H9 (cell line): ENCODE results near the gene DENND4A. TPM values are rescaled to one million over a fixed set of nuclear protein-coding genes. Genes with fewer than 3 reads are reported as not detected.
A peak's percentile ranks its signal among the peaks of the same experiment; 100 is the strongest.

Experiments
- DNase-seq: peaks from one replicate; pipeline ENCODE4 v3.0.0-alpha.2; 2017
- H2AFZ ChIP-seq: one replicate; pipeline ENCODE4 v1.6.1; 2013; ENCODE audit warnings: mild to moderate bottlenecking, low read length, control low read depth, moderate library complexity
- H2AK5ac ChIP-seq: 2 replicates; pipeline ENCODE4 v1.6.1; 2013; ENCODE audit warnings: low read length, control low read depth, mixed read lengths; ENCODE audit not compliant: insufficient read length
- H2BK120ac ChIP-seq: one replicate; pipeline ENCODE4 v1.6.1; 2013; ENCODE audit warnings: low read depth, mild to moderate bottlenecking, low read length, control low read depth, inconsistent platforms; ENCODE audit not compliant: poor library complexity, severe bottlenecking
- H2BK12ac ChIP-seq: 2 replicates; pipeline ENCODE4 v1.6.1; 2013; ENCODE audit warnings: low read length, control low read depth, mixed read lengths, low read depth; ENCODE audit not compliant: insufficient read length
- H2BK15ac ChIP-seq: 2 replicates; pipeline ENCODE4 v1.6.1; 2013; ENCODE audit warnings: low read depth, low read length, control low read depth
- H2BK20ac ChIP-seq: one replicate; pipeline ENCODE4 v1.6.1; 2013; ENCODE audit warnings: low read depth, mild to moderate bottlenecking, low read length, control low read depth, inconsistent platforms; ENCODE audit not compliant: poor library complexity, severe bottlenecking
- H2BK5ac ChIP-seq: 2 replicates; pipeline ENCODE4 v1.6.1; 2013; ENCODE audit warnings: low read length, control low read depth, mixed read lengths; ENCODE audit not compliant: insufficient read length
- H3K14ac ChIP-seq: 2 replicates; pipeline ENCODE4 v1.6.1; 2013; ENCODE audit warnings: low read length, control low read depth; ENCODE audit not compliant: insufficient read depth
- H3K18ac ChIP-seq: 2 replicates; pipeline ENCODE4 v1.6.1; 2013; ENCODE audit warnings: low read depth, mild to moderate bottlenecking, mixed read lengths, low read length, control low read depth; ENCODE audit not compliant: insufficient read length
- H3K23ac ChIP-seq: 2 replicates; pipeline ENCODE4 v1.6.1; 2013; ENCODE audit warnings: low read length, control low read depth, mixed read lengths, low read depth; ENCODE audit not compliant: insufficient read length
- H3K23me2 ChIP-seq: 2 replicates; pipeline ENCODE4 v1.6.1; 2013; ENCODE audit warnings: low read depth, mild to moderate bottlenecking, mixed read lengths, low read length, control low read depth; ENCODE audit not compliant: insufficient read length, poor library complexity, severe bottlenecking
- H3K27ac ChIP-seq: 2 replicates; pipeline ENCODE4 v1.5.1; 2013; ENCODE audit warnings: low read length, control low read depth, mixed read lengths, low read depth; ENCODE audit not compliant: insufficient read length
- H3K27me3 ChIP-seq: 2 replicates; pipeline ENCODE4 v1.6.1; 2013; ENCODE audit warnings: low read length, control low read depth, inconsistent platforms; ENCODE audit not compliant: insufficient read depth
- H3K4ac ChIP-seq: 2 replicates; pipeline ENCODE4 v1.6.1; 2013; ENCODE audit warnings: low read depth, mild to moderate bottlenecking, control low read depth, inconsistent platforms, low read length, moderate library complexity
- H3K4me1 ChIP-seq: 2 replicates; pipeline ENCODE4 v1.6.1; 2013; ENCODE audit warnings: low read length, control low read depth, inconsistent platforms; ENCODE audit not compliant: insufficient read depth
- H3K4me2 ChIP-seq: 2 replicates; pipeline ENCODE4 v1.6.1; 2013; ENCODE audit warnings: low read length, control low read depth, mixed read lengths; ENCODE audit not compliant: insufficient read length, insufficient read depth
- H3K56ac ChIP-seq: 2 replicates; pipeline ENCODE4 v1.6.1; 2013; ENCODE audit warnings: low read depth, mild to moderate bottlenecking, mixed read lengths, low read length, control low read depth; ENCODE audit not compliant: insufficient read length
- H3K79me1 ChIP-seq: 2 replicates; pipeline ENCODE4 v1.6.1; 2013; ENCODE audit warnings: low read depth, mild to moderate bottlenecking, moderate library complexity, low read length, control low read depth, inconsistent platforms; ENCODE audit not compliant: insufficient read depth, poor library complexity, severe bottlenecking
- H3K79me2 ChIP-seq: 2 replicates; pipeline ENCODE4 v1.6.1; 2013; ENCODE audit warnings: low read length, control low read depth, inconsistent platforms; ENCODE audit not compliant: insufficient read depth
- H3K9ac ChIP-seq: 2 replicates; pipeline ENCODE4 v1.6.1; 2013; ENCODE audit warnings: low read length, control low read depth, mixed read lengths; ENCODE audit not compliant: insufficient read length; ENCODE audit errors: extremely low read depth
- H3K9me3 ChIP-seq: one replicate; pipeline ENCODE4 v1.6.1; 2013; ENCODE audit warnings: low read depth, low read length, inconsistent platforms; ENCODE audit not compliant: control insufficient read depth
- H3T11ph ChIP-seq: one replicate; pipeline ENCODE4 v1.6.1; 2013; ENCODE audit warnings: mild to moderate bottlenecking, low read length, control low read depth, inconsistent platforms
- H4K20me1 ChIP-seq: one replicate; pipeline ENCODE4 v1.6.1; 2013; ENCODE audit not compliant: control insufficient read depth, insufficient read length, insufficient read depth
- H4K5ac ChIP-seq: 2 replicates; pipeline ENCODE4 v1.6.1; 2013; ENCODE audit warnings: low read depth, mild to moderate bottlenecking, mixed read lengths, low read length, control low read depth; ENCODE audit not compliant: insufficient read length
- H4K8ac ChIP-seq: replicated peaks from 2 replicates; pipeline ENCODE4 v1.6.1; 2013; ENCODE audit warnings: low read length, control low read depth, mixed read lengths, low read depth; ENCODE audit not compliant: insufficient read length
- H4K91ac ChIP-seq: 2 replicates; pipeline ENCODE4 v1.6.1; 2013; ENCODE audit warnings: low read depth, mild to moderate bottlenecking, moderate library complexity, mixed read lengths, low read length, control low read depth; ENCODE audit not compliant: insufficient read length
- H3K27ac Mint-ChIP-seq, 3 experiments: 2 replicates in 2 of 3; 3 replicates in 1 of 3; pipeline ENCODE4 v1.8.0; 2020 to 2021; ENCODE audit warnings: mixed read lengths in 3 of 3, mild to moderate bottlenecking in 1 of 3, moderate library complexity in 1 of 3
- H3K27me3 Mint-ChIP-seq: 2 replicates; pipeline ENCODE4 v1.8.0; 2021; ENCODE audit warnings: low read depth, mild to moderate bottlenecking, moderate library complexity, mixed read lengths
- H3K36me3 Mint-ChIP-seq, 3 experiments: 2 replicates in 2 of 3; 3 replicates in 1 of 3; pipeline ENCODE4 v1.8.0; 2020 to 2021; ENCODE audit warnings: low read depth in 3 of 3, mixed read lengths in 3 of 3; ENCODE audit not compliant: insufficient read depth in 1 of 3
- H3K4me1 Mint-ChIP-seq, 2 experiments: 2 replicates each; pipeline ENCODE4 v1.8.0; 2020; ENCODE audit warnings: mixed read lengths in 2 of 2
- H3K4me3 Mint-ChIP-seq, 2 experiments: 2 replicates in 1 of 2; 3 replicates in 1 of 2; pipeline ENCODE4 v1.8.0; 2020 to 2021; ENCODE audit warnings: mild to moderate bottlenecking in 2 of 2, mixed read lengths in 2 of 2, moderate library complexity in 1 of 2
- H3K9me3 Mint-ChIP-seq, 2 experiments: 2 replicates in 1 of 2; 3 replicates in 1 of 2; pipeline ENCODE4 v1.8.0; 2020; ENCODE audit warnings: mild to moderate bottlenecking in 2 of 2, mixed read lengths in 2 of 2, moderate library complexity in 1 of 2
- CTCF ChIP-seq: fragments of 200-600 bp; sonication (generic); conservative IDR thresholded peaks from 3 replicates; pipeline ENCODE4 v1.8.0; 2021; ENCODE audit warnings: antibody characterized with exemption, mild to moderate bottlenecking
- WGBS: extraction: QIAGEN DNeasy Blood & Tissue Kit; methylation state at CpG from one replicate; pipeline ENCODE4 v1.1.7; 2013; ENCODE audit warnings: missing lambda C conversion rate, low lambda C conversion rate, mixed read lengths; ENCODE audit not compliant: insufficient read length; ENCODE audit errors: extremely low coverage; 5-methylcytosine and 5-hydroxymethylcytosine counted together
- microRNA-seq: library from miRNA; unstranded; fragments of <30 nt; microRNA quantifications from one replicate; pipeline ENCODE4, GENCODE V29; 2020; ENCODE audit warnings: borderline microRNAs expressed
- total RNA-seq: library from RNA; stranded (reverse); gene quantifications from 2 replicates; pipeline ENCODE4 v1.2.1, GENCODE V29; 2021

Gene DENND4A
- total RNA-seq, 1 experiment from 2014 or later: 4.7 TPM

- peak within 1 kb of the TSS; percentile 87 for H3K9ac ChIP-seq
- H3T11ph ChIP-seq: no peak within 1 kb of the TSS
- H3K4ac ChIP-seq: peak within 1 kb of the TSS; percentile 25; the same call in 1 of the 2 replicates
- H3K4me2 ChIP-seq: peak within 1 kb of the TSS; percentile 92
- peak within 1 kb of the TSS; percentile 51 for H4K5ac ChIP-seq
- Mint-ChIP-seq H3K4me3 (peak within 1 kb of the TSS; percentile 90 to 92), H3K9me3 (no peaks in the 10 kb centered on the region; a peak in 1 of 5 replicates), H3K27me3 (no peaks in the 10 kb centered on the region; the same call in none of the 2 replicates), H3K36me3 (peaks cover 0 to 5% (median 0%) of the 10 kb centered on the region in 3 experiments; a peak in 1 of 7 replicates), H3K27ac (peak within 1 kb of the TSS; percentile 99), H3K4me1 (peaks cover 16 to 21% of the 10 kb centered on the region in 2 experiments)
- H3K79me2 ChIP-seq: peaks cover 2% of the 10 kb centered on the region; the same call in 1 of the 2 replicates
- no peak within 1 kb of the TSS for H2BK15ac ChIP-seq
- H2BK5ac ChIP-seq: no peak within 1 kb of the TSS
- no peak within 1 kb of the TSS for H2AFZ ChIP-seq
- peak; percentile 98 for DNase-seq
- H3K23ac ChIP-seq: no peak within 1 kb of the TSS
- no peak within 1 kb of the TSS for H4K91ac ChIP-seq
- H3K27me3 ChIP-seq: no peaks in the 10 kb centered on the region
- no CpG with 5 or more reads among the region's 64 CpGs for WGBS
- H3K23me2 ChIP-seq: peaks cover 8% of the 10 kb centered on the region
- H3K9me3 ChIP-seq: no peaks in the 10 kb centered on the region
- H3K4me1 ChIP-seq: peaks cover 2% of the 10 kb centered on the region; the same call in 1 of the 2 replicates
- peak within 1 kb of the TSS; percentile 73 for H3K18ac ChIP-seq
- TF ChIP-seq CTCF: peak; percentile 74
- H2BK12ac ChIP-seq: no peak within 1 kb of the TSS
- H3K56ac ChIP-seq: no peak within 1 kb of the TSS
- no peak within 1 kb of the TSS for H2BK20ac ChIP-seq
- H4K8ac ChIP-seq: no peak within 1 kb of the TSS
- H2BK120ac ChIP-seq: no peak within 1 kb of the TSS
- H2AK5ac ChIP-seq: no peak within 1 kb of the TSS
- H3K14ac ChIP-seq: peak within 1 kb of the TSS; percentile 87
- H4K20me1 ChIP-seq: no peaks in the 10 kb centered on the region
- H3K27ac ChIP-seq: peak within 1 kb of the TSS; percentile 41
- no peaks in the 10 kb centered on the region for H3K79me1 ChIP-seq
Measured at GRCh38 chr15:65610871-65611718, 181.0 kb downstream of the DENND4A start, which contains the start of gene INTS14. INTS14 (minus strand) TSS chr15:65611131; CDS start chr15:65607380, 3,751 bp downstream.

Small RNA genes lying within 50 kb of the gene (microRNA-seq; reads per million reads assigned to microRNA genes)
- not detected for gene MIR4511

Other genes with a start within 250 kb of the DENND4A start
- 41.8 and 44.7 TPM in 2 replicates for gene INTS14, start 181.2 kb downstream of the DENND4A start, total RNA-seq
- 8.6 TPM in 2 replicates for gene SLC24A1, start 170.4 kb downstream of the DENND4A start, total RNA-seq
- 217 and 224 TPM in 2 replicates for gene RAB11A, start 77.2 kb upstream of the DENND4A start, total RNA-seq